GM12874 (cell line): Measurements from ENCODE around the gene PLD1.

Experiments
- TF ChIP-seq, protein P1 (sequence below): IDR thresholded peaks from 2 replicates; pipeline ENCODE4 v1.5.1; 2011; ENCODE audit warnings: low read depth, mild to moderate bottlenecking, control low read depth, low read length, moderate library complexity; ENCODE audit not compliant: insufficient read depth

The PLD1 gene

GRCh38 chr3:171805687-171806086 lies 4.6 kb downstream of the PLD1 start:
- TF ChIP-seq, protein P1, sequence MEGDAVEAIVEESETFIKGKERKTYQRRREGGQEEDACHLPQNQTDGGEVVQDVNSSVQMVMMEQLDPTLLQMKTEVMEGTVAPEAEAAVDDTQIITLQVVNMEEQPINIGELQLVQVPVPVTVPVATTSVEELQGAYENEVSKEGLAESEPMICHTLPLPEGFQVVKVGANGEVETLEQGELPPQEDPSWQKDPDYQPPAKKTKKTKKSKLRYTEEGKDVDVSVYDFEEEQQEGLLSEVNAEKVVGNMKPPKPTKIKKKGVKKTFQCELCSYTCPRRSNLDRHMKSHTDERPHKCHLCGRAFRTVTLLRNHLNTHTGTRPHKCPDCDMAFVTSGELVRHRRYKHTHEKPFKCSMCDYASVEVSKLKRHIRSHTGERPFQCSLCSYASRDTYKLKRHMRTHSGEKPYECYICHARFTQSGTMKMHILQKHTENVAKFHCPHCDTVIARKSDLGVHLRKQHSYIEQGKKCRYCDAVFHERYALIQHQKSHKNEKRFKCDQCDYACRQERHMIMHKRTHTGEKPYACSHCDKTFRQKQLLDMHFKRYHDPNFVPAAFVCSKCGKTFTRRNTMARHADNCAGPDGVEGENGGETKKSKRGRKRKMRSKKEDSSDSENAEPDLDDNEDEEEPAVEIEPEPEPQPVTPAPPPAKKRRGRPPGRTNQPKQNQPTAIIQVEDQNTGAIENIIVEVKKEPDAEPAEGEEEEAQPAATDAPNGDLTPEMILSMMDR = no peak

DNA sequence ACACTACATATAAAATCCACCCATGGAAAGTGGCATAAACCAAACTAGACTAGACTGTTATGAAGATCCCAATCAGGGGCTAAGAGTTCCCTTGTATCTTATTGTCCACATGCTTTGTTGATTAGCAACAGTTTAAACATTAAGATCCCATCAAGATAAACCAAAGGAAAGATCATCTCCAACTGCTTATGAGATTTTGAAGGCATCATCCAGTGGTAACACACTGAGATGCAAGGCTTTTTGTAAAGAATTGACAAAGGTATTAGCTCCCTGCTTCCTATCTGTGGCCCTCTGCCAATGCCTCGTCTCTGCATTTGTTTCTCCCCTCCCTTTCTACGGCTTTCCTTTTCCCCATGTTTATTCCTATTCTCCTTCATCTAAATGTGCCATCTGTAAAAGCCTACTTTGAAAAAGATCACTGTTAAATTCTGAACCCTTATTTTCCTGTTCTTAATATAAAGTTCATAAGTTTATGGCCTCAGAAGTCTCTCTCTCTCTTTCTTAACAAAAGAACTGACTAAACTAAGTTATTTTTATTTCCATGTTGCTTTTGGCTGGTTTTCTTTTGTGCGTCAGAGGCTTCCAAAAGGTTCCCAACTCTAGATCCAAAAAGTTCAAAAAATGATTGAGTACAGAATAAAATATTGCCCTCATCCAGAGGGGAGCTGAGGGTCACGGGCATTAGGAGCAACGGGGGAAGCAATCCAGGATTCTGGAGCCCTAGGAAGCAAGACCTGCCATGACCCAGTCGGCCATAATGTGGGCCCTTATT lies 5.5 kb downstream of the PLD1 start:
- TF ChIP-seq, protein P1 = no peak

GRCh38 chr3:171803044-171803443 lies 7.2 kb downstream of the PLD1 start:
- TF ChIP-seq, protein P1 = no peak

DNA sequence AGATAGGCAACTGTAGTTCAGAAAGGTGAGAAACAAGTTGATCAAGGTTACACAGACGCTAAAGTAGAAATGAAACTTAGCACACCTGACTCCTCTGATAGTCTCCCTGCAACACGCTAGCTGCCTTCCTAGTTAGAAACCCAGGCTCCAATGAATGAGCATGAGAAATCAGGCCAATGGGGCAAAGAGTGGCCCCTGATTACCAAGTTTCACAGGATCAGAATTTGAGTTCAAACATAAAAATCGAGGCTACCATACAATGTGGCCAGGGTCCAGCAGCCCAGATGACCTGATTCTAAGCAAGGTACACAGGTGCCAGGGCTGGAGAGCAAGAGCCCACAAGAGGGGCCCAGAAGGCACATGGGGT lies 7.7 kb downstream of the PLD1 start:
- TF ChIP-seq, protein P1 = no peak

GRCh38 chr3:171801738-171802589 lies 8.3 kb downstream of the PLD1 start:
- TF ChIP-seq, protein P1 = no peak

DNA sequence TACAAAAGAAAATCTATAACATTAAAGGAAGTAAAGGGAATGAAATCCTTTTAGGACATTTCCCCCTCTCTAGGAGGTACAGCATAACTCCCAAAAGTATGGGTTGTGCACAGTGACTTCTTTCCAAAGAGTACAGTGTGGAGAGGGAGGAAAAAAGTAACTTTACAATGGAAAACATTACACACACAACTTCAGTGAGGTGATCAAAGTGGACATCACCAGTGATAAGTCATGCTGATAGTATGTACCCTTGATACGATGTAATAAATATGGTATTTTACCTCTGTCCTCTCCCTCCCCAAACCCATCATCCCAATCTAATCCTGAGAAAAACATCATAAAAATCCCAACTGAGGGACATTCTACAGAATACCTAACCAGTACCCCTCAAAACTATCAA lies 10.8 kb downstream of the PLD1 start:
- TF ChIP-seq, protein P1 = no peak

GRCh38 chr3:171797873-171798272 lies 12.4 kb downstream of the PLD1 start:
- TF ChIP-seq, protein P1 = no peak
